ENCODE measurements around the gene PAPLN. TPM values are rescaled to one million over a fixed set of nuclear protein-coding genes. Genes with fewer than 3 reads are reported as not detected.

Gene PAPLN
- total and polyA plus RNA-seq, 9 of the 15 experiments (the other 6 are each of a cell fraction or from before 2014, with no cell fraction given) = 0.43 to 3.5 (median 1.7) TPM

GRCh38 chr14:73305499-73305898, 68.2 kb downstream of the PAPLN start:
- Histone ChIP-seq H3K36me3 (ENCODE audit: control insufficient read depth, insufficient read depth, low read length) (no peaks in the 10 kb centered on the region; the same call in 2 of the 3 replicates), H3K9me1 (ENCODE audit: control insufficient read depth, insufficient read depth, low read length) (no peaks in the 10 kb centered on the region), H3K9me3 (replicated peaks; ENCODE audit: control insufficient read depth, insufficient read depth, low read depth, low read length) (no peaks in the 10 kb centered on the region), H3K27me3 (ENCODE audit: control insufficient read depth in 2 of 2, insufficient read depth in 2 of 2, low read length in 2 of 2) (no peaks in the 10 kb centered on the region), H4K20me1 (replicated peaks; ENCODE audit: control insufficient read depth, insufficient read depth, low read length) (no peaks in the 10 kb centered on the region), H3K79me2 (ENCODE audit: control insufficient read depth, insufficient read depth, low read length) (0 out of 3 replicates have a peak, but pooled peaks cover 2% of the 10 kb centered on the region), H3K4me2 (ENCODE audit: insufficient read depth, low read length) (no peak overlapping the region), H3K4me1 (replicated peaks in 1 of 2; ENCODE audit: control insufficient read depth in 2 of 2, insufficient read depth in 2 of 2, low read length in 2 of 2) (no peaks in the 10 kb centered on the region; a peak in 1 of 5 replicates), H3K27ac (ENCODE audit: extremely low read depth, low read depth, low read length) (no peak overlapping the region), H3K9ac (ENCODE audit: insufficient read depth in 1 of 2, low read depth in 2 of 2, low read length in 2 of 2) (no peak overlapping the region), H3K4me3 (no peak overlapping the region), H2AFZ (ENCODE audit: low read depth, low read length) (no peak overlapping the region)
- TF ChIP-seq NBN (IDR thresholded peaks at IDR 0.05; ENCODE audit: low read depth) = no peak
- TF ChIP-seq, protein P1, sequence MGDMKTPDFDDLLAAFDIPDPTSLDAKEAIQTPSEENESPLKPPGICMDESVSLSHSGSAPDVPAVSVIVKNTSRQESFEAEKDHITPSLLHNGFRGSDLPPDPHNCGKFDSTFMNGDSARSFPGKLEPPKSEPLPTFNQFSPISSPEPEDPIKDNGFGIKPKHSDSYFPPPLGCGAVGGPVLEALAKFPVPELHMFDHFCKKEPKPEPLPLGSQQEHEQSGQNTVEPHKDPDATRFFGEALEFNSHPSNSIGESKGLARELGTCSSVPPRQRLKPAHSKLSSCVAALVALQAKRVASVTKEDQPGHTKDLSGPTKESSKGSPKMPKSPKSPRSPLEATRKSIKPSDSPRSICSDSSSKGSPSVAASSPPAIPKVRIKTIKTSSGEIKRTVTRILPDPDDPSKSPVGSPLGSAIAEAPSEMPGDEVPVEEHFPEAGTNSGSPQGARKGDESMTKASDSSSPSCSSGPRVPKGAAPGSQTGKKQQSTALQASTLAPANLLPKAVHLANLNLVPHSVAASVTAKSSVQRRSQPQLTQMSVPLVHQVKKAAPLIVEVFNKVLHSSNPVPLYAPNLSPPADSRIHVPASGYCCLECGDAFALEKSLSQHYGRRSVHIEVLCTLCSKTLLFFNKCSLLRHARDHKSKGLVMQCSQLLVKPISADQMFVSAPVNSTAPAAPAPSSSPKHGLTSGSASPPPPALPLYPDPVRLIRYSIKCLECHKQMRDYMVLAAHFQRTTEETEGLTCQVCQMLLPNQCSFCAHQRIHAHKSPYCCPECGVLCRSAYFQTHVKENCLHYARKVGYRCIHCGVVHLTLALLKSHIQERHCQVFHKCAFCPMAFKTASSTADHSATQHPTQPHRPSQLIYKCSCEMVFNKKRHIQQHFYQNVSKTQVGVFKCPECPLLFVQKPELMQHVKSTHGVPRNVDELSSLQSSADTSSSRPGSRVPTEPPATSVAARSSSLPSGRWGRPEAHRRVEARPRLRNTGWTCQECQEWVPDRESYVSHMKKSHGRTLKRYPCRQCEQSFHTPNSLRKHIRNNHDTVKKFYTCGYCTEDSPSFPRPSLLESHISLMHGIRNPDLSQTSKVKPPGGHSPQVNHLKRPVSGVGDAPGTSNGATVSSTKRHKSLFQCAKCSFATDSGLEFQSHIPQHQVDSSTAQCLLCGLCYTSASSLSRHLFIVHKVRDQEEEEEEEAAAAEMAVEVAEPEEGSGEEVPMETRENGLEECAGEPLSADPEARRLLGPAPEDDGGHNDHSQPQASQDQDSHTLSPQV (IDR thresholded peaks at IDR 0.05) = no peak
- FAIRE-seq (no peak), DNase-seq (ENCODE audit: extremely low read depth in 1 of 4, low spot score in 3 of 4) (no peak), ATAC-seq (no peak)
- in situ Hi-C loops (cut with MboI) = no loop called here
- BruUV-seq (replicated peaks) = no TSS peak
- CTCF ChIA-PET (ENCODE audit: low intra/inter-chr PET ratio) = no interaction called here
- POLR2A ChIA-PET = interaction anchor here (1.0 kb wide), 1 partner anchor 18 kb away, joined by 7 read pairs; no protein-coding TSS in a partner anchor
- WGBS (ENCODE audit: insufficient coverage, low coverage, missing lambda C conversion rate) = 67% methylated on average over 3 of the region's 3 CpGs
- intact Hi-C loops (cut with micrococcal nuclease) = no loop called here
